ENCODE data around the gene ZNF217.
"Not testable (repeated sequence)": the region's sequence is repeated elsewhere in the genome, so short reads cannot be mapped to it uniquely, and the experiment has no call there.

ZNF217 gene

DNA sequence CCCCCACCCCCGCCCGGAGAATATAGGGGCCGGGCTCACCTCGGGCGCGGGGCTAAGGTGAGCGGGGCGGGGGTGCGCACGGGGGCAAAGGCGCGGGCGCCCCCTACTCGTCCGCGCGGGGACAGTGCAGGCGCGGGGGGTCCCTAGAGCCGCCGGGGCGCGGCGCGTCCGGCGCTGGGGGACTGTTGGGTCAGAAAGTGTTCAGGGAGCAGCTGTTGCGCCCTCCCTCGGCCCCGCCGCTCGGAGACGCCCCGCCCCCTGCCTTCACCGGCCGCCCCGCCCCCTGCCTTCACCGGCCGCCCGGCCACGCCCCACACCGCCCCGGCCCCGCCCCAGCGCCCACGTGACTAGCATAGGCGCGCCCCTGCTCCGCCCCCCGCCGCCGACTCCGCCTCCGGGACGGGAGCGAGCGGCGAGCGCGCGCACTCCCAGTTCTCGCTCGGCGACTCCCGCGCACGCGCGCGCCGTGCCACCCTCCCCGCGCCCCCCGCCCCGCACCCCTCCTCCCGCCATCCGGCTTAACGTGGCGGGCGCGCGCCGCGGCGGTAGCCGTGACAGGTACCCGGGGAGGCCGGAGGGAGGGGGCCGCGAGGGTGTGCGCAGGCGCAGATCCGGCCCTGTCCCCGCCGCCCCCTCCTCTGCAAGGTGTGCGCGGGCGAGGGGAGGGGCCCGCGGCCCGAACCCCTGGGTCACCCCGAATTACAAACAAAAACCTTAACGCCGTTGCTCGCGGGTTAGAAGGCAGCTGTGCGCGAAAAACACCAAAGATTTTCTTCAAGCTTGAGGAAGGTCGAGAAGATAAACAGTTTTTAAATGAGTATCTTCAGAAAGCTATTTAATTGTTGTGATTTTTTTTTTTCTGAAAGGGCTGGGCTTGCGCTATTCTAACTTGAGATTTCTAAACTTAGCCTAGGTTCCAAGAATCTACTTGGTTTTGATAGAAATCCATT is 704 bp upstream of the ZNF217 start:
- Histone ChIP-seq H3K4me3 (ENCODE audit: low read length) (peak overlapping the region; percentile 78), H3K27ac (ENCODE audit: low read length) (peak overlapping the region; percentile 85), H3K9me3 (ENCODE audit: control insufficient read depth, low read depth, low read length) (no peaks in the 10 kb centered on the region), H3K9ac (ENCODE audit: low read length) (peak overlapping the region; percentile 88), H3K27me3 (ENCODE audit: control insufficient read depth, insufficient read depth, low read length) (no peaks in the 10 kb centered on the region), H3K4me1 (ENCODE audit: control insufficient read depth, low read depth, low read length) (peaks cover 37% of the 10 kb centered on the region), H3K36me3 (ENCODE audit: control insufficient read depth, low read depth, low read length) (no peaks in the 10 kb centered on the region)

DNA sequence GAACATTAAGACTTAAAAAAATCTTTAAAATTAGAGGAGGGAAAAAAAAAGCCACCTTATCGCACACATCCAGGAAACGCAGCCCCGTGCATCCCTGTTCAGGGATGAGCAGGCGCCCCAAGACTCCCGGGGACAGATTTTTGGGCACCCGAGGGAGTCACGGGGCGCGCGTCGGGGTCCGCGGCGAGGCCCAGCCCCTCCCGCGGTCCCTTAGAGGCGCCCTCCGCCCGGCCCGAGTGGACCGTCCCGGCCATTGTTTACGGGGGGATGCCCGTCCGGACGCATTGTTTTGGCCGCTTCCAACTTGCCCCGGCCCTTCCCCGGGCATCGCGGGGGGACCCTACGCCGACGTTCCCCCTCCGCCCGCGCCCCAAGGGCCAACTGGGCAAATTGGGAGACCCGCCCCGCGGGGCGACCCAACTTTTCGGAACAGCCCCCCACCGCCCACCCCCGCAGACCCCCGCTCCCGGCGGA is 610 bp downstream of the ZNF217 start:
- peaks cover 46% of the 10 kb centered on the region for H3K4me1 ChIP-seq (ENCODE audit: control insufficient read depth, low read depth, low read length)
- no peaks in the 10 kb centered on the region for H3K9me3 ChIP-seq (ENCODE audit: control insufficient read depth, low read depth, low read length)
- peak overlapping the region; percentile 81 for H3K4me3 ChIP-seq (ENCODE audit: low read length)

DNA sequence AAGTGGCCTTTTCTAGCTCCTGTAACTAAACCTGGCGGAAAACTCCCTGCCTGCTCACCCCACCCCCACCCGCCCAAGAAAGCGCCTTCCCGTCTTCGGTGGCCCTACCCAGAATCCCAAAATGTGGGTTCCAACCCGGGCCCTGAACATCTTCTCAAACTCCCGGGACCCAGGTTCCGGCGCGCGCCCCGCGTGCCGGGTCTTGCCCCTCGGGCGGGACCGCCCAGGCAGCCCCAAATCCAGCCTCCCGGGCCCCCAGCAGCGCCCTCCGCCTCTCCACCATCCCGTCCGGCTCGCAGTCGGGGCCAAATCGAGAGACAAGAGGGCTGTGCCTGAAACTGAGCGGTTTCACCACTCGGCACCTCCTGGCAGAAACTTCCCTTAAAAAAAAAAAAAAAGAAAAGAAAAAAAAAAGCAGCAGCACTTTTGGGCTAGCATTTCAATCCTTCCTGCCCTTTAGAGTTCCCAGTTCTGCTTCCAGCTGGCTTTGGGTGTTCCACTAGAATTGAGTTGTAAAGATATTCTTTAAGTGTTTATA is 1.1 kb downstream of the ZNF217 start:
- peak overlapping the region; percentile 86 for H3K9ac ChIP-seq (ENCODE audit: low read length)
- H3K27ac ChIP-seq (ENCODE audit: low read length) = peak overlapping the region; percentile 88
- H3K36me3 ChIP-seq (ENCODE audit: control insufficient read depth, low read depth, low read length); H3K9me3 ChIP-seq (ENCODE audit: control insufficient read depth, low read depth, low read length); H3K27me3 ChIP-seq (ENCODE audit: control insufficient read depth, insufficient read depth, low read length): not testable (repeated sequence)
- peak overlapping the region; percentile 81 for H3K4me3 ChIP-seq (ENCODE audit: low read length)
- H3K4me1 ChIP-seq (ENCODE audit: control insufficient read depth, low read depth, low read length) = peaks cover 41% of the 10 kb centered on the region

More for the DNA sequence above, 610 bp downstream of the ZNF217 start:
- no peaks in the 10 kb centered on the region for H3K36me3 ChIP-seq (ENCODE audit: control insufficient read depth, low read depth, low read length)
- H3K27ac ChIP-seq (ENCODE audit: low read length) = peak overlapping the region; percentile 53
- H3K27me3 ChIP-seq (ENCODE audit: control insufficient read depth, insufficient read depth, low read length) = no peaks in the 10 kb centered on the region
- peak overlapping the region; percentile 86 for H3K9ac ChIP-seq (ENCODE audit: low read length)

DNA sequence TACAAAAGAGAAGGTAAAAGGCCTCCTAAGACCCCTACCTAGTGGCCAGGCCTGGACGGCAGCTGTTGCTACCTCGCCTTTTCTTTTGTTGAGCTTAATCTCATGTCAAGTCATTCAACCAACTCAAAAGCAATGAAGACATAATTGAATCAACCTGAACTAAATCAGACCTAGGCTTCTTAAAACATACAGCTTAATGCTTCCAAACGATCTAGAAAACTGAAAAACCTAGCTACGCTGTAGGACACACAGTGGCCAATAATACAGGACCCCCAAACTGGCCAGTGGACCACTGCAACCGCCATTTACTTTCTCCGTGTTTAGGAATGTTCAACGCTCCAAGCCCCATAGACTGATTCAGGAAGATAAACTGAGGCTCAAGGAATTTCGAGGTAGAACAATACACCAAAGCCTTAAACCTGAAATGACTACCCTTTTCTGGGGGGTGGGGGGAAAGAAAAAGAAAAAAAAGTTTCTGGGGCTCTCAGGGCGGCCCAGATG is 1.6 kb downstream of the ZNF217 start:
- Histone ChIP-seq H3K4me1 (ENCODE audit: control insufficient read depth, low read depth, low read length) (peaks cover 42% of the 10 kb centered on the region), H3K4me3 (ENCODE audit: low read length) (peak overlapping the region; percentile 81), H3K27ac (ENCODE audit: low read length) (peak overlapping the region; percentile 88), H3K9ac (ENCODE audit: low read length) (peak overlapping the region; percentile 86)
- H3K9me3 ChIP-seq (ENCODE audit: control insufficient read depth, low read depth, low read length); H3K36me3 ChIP-seq (ENCODE audit: control insufficient read depth, low read depth, low read length); H3K27me3 ChIP-seq (ENCODE audit: control insufficient read depth, insufficient read depth, low read length): not testable (repeated sequence)

DNA sequence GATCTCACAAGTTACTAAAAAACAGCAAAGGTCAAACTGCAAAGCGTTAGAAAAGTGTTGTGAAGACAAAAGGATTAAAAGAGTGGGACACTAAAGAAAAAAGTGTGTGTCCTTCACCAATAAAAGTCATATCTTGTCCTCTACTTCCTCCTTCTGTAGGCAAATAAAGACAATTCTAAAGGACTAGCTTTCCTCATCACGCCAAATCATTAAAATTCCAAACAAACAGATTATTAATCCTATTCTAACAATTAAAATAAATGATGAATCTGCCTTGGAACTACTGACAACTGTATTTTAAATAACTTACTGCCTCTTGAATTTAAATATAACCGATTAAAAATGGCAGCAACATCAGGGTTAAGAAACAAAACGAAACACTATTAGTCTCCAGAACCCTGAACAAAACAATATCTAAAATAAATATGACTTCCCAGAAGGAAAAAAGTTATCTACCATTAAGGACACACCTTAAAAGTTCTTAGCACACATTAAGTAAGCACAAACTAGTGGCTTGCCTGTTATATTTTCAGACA is 2.4 kb downstream of the ZNF217 start:
- H3K27me3 ChIP-seq (ENCODE audit: control insufficient read depth, insufficient read depth, low read length); H3K36me3 ChIP-seq (ENCODE audit: control insufficient read depth, low read depth, low read length); H3K9me3 ChIP-seq (ENCODE audit: control insufficient read depth, low read depth, low read length): not testable (repeated sequence)
- Histone ChIP-seq H3K9ac (ENCODE audit: low read length) (peak overlapping the region; percentile 86), H3K4me3 (ENCODE audit: low read length) (peak overlapping the region; percentile 81), H3K4me1 (ENCODE audit: control insufficient read depth, low read depth, low read length) (peaks cover 42% of the 10 kb centered on the region), H3K27ac (ENCODE audit: low read length) (peak overlapping the region; percentile 15)

DNA sequence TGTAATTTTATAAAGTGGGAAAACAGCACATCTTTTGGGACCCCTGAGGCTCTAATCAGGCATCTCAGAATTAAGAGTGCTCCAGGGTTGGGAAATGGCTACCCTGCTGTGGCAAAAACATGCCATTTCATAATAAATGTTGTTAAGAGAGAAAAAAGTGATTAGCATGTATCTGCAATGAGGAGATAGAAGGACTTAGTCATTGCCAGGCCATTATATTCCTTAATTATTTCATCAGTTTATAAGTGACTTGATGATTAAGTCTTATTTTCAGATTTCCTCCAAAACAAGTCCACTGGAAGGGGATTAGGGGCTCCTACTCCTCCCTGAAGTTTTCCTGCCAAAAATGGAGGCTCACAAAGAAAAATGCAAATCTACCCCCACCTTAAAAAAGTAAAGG is 3.0 kb downstream of the ZNF217 start:
- not testable (repeated sequence) for H3K27me3 ChIP-seq (ENCODE audit: control insufficient read depth, insufficient read depth, low read length); H3K9me3 ChIP-seq (ENCODE audit: control insufficient read depth, low read depth, low read length); H3K36me3 ChIP-seq (ENCODE audit: control insufficient read depth, low read depth, low read length)
- Histone ChIP-seq H3K27ac (ENCODE audit: low read length) (peak overlapping the region; percentile 15), H3K4me3 (ENCODE audit: low read length) (peak overlapping the region; percentile 81), H3K9ac (ENCODE audit: low read length) (peak overlapping the region; percentile 86), H3K4me1 (ENCODE audit: control insufficient read depth, low read depth, low read length) (peaks cover 38% of the 10 kb centered on the region)

DNA sequence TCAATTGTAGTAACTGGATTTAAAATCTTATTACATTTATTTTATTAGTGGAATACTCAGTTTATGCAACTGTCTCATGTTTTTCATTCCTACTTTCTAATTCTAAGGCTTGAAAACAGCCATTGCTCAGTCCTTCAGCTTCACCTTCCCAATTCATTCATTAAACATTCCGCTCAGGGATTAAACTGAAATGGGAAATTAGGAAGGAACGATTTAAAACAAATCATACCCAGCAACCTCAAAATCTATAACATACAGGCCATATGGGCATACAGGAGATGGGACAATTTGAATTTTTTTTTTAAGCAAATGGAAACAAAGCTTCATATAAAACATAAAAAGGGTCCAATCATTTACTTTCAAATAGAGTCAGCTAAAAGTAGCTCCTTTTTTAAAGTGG is 3.5 kb downstream of the ZNF217 start:
- Histone ChIP-seq H3K4me1 (ENCODE audit: control insufficient read depth, low read depth, low read length) (peaks cover 37% of the 10 kb centered on the region), H3K27ac (ENCODE audit: low read length) (peak overlapping the region; percentile 89), H3K9ac (ENCODE audit: low read length) (peak overlapping the region; percentile 86), H3K4me3 (ENCODE audit: low read length) (peak overlapping the region; percentile 81)
- not testable (repeated sequence) for H3K27me3 ChIP-seq (ENCODE audit: control insufficient read depth, insufficient read depth, low read length); H3K36me3 ChIP-seq (ENCODE audit: control insufficient read depth, low read depth, low read length); H3K9me3 ChIP-seq (ENCODE audit: control insufficient read depth, low read depth, low read length)

DNA sequence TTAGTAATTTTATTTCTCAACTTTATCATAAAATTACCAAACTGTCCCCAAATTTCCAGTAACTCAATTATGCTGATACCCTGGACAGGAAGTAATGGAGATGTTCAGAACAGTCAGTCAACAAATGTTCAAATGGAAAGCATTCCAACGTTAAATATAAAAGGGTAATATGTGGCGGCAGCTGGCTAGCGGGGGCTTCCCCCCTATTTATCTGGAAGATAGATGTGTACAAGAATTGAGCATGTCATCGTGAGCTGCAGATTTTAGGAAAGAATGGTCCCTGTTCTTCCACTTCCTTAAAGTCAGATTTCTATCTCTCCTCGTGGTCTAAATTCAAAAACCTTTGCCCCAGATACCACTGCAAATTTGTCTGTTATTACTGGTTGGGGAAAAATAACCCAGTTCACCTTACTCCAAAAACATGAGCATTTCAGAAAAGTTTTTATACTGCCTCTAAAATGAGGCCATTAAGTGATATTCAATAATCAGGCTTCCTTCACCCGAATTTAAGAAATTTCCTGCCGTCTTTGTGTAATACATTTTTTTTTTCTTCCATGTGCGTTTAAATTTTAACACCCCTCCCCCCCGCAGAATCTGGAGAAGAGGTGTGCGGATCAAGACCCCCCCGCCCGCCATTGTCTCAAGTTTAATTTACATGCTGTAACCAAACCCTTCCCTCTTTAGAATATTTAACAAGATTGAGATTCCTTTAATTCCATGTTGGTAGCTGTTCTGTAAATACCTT is 4.1 kb downstream of the ZNF217 start:
- not testable (repeated sequence) for H3K9me3 ChIP-seq (ENCODE audit: control insufficient read depth, low read depth, low read length); H3K36me3 ChIP-seq (ENCODE audit: control insufficient read depth, low read depth, low read length); H3K27me3 ChIP-seq (ENCODE audit: control insufficient read depth, insufficient read depth, low read length)
- H3K4me1 ChIP-seq (ENCODE audit: control insufficient read depth, low read depth, low read length) = peaks cover 40% of the 10 kb centered on the region
- peak overlapping the region; percentile 81 for H3K4me3 ChIP-seq (ENCODE audit: low read length)
- peak overlapping the region; percentile 89 for H3K27ac ChIP-seq (ENCODE audit: low read length)
- H3K9ac ChIP-seq (ENCODE audit: low read length) = peak overlapping the region; percentile 86

DNA sequence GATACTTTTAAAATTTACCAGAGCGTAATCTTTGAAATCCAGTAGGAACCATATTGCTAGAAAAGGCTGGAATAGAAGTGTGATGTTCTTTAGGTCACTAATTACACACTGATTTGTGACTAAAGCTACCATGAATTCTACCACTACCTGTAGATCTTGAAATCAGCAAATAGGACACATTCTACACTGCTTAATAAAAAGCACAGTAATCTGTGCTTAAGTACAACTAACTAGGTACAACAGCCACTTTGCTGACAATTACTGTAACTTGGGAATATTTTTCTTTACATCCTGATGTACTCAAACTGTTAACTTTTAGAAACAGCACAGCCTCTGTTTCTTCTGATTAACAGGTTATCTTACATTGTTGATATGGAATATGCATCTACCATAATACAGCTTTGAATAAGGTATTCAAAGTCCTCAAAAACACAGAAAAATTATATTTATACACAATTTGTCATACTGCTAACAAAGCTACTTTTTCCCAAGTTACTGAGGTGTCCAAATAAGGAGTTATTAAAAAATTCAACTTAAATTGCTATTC is 6.4 kb downstream of the ZNF217 start:
- not testable (repeated sequence) for H3K9me3 ChIP-seq (ENCODE audit: control insufficient read depth, low read depth, low read length); H3K27me3 ChIP-seq (ENCODE audit: control insufficient read depth, insufficient read depth, low read length); H3K27ac ChIP-seq (ENCODE audit: low read length); H3K9ac ChIP-seq (ENCODE audit: low read length); H3K4me3 ChIP-seq (ENCODE audit: low read length); H3K36me3 ChIP-seq (ENCODE audit: control insufficient read depth, low read depth, low read length)
- peaks cover 46% of the 10 kb centered on the region for H3K4me1 ChIP-seq (ENCODE audit: control insufficient read depth, low read depth, low read length)

DNA sequence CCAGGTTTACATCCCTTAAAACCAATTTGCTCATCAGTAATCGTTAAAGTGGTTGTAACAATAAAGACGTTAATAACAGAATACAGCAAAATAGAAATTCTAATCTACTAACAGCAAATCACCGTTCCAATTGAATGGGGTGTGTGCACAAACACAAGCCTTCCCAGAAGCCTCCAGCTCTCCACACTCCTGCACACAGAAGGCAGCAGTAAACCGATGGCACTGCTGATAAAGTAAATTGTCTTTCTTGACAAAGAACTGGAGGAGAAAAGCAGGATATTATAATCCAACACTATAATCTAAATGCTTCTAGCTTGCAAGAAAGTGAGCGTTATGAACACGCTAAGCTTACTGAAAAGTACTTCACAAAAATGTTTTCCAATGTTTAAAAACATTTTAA is 7.0 kb downstream of the ZNF217 start:
- H3K4me3 ChIP-seq (ENCODE audit: low read length) = no peak overlapping the region
- peaks cover 46% of the 10 kb centered on the region for H3K4me1 ChIP-seq (ENCODE audit: control insufficient read depth, low read depth, low read length)
- no peaks in the 10 kb centered on the region for H3K27me3 ChIP-seq (ENCODE audit: control insufficient read depth, insufficient read depth, low read length)
- H3K9ac ChIP-seq (ENCODE audit: low read length) = no peak overlapping the region
- no peaks in the 10 kb centered on the region for H3K9me3 ChIP-seq (ENCODE audit: control insufficient read depth, low read depth, low read length)
- peaks cover 13% of the 10 kb centered on the region for H3K36me3 ChIP-seq (ENCODE audit: control insufficient read depth, low read depth, low read length)
- H3K27ac ChIP-seq (ENCODE audit: low read length) = no peak overlapping the region

DNA sequence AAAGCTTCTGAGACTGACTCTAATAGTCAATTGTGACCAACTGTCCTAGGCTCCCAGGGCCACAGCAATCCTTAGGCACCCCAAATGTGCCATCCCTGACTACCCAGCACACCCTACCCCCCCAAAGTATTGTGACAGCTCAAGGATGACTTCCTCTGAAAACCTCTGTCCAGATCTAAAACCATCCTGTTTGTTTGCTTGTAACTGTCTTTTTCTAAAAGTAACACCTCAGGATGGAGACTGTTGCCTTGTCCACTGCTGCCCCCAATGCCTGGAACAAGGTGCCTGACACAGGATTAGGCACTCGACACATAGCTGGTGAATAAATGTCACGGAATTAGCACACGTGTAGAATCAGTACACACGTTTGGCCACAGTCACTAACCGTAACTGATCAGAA is 7.7 kb downstream of the ZNF217 start:
- H3K9me3 ChIP-seq (ENCODE audit: control insufficient read depth, low read depth, low read length); H3K9ac ChIP-seq (ENCODE audit: low read length); H3K27ac ChIP-seq (ENCODE audit: low read length); H3K27me3 ChIP-seq (ENCODE audit: control insufficient read depth, insufficient read depth, low read length); H3K4me3 ChIP-seq (ENCODE audit: low read length): not testable (repeated sequence)
- peaks cover 46% of the 10 kb centered on the region for H3K4me1 ChIP-seq (ENCODE audit: control insufficient read depth, low read depth, low read length)
- peaks cover 20% of the 10 kb centered on the region for H3K36me3 ChIP-seq (ENCODE audit: control insufficient read depth, low read depth, low read length)
